ENCODE results near the gene SPR. TPM values are rescaled to one million over a fixed set of nuclear protein-coding genes. Genes with fewer than 3 reads are reported as not detected.

SPR gene
- total RNA-seq, 6 experiments from 2014 or later = 17.0 to 21.6 (median 19.0) TPM

- H3K4me1 Mint-ChIP-seq (ENCODE audit: low read depth) = no peaks in the 10 kb centered on the region
- H3K9me3 Mint-ChIP-seq = no peaks in the 10 kb centered on the region
- TF ChIP-seq CTCF (IDR thresholded peaks at IDR 0.05) = no peak
- no peaks in the 10 kb centered on the region for H3K36me3 Mint-ChIP-seq (ENCODE audit: low read depth)
- peaks cover 19% of the 10 kb centered on the region for H3K27me3 Mint-ChIP-seq (ENCODE audit: insufficient read depth)
- no peak for DNase-seq
- no peak overlapping the region for H3K27ac Mint-ChIP-seq
- H3K4me3 Mint-ChIP-seq = no peak overlapping the region
Measured at GRCh38 chr2:72846171-72847095, 40.8 kb upstream of the SPR start.

- peaks cover 19% of the 10 kb centered on the region for H3K27me3 Mint-ChIP-seq (ENCODE audit: insufficient read depth)
- H3K27ac Mint-ChIP-seq = no peak overlapping the region
- no peaks in the 10 kb centered on the region for H3K4me1 Mint-ChIP-seq (ENCODE audit: low read depth)
- no peak for TF ChIP-seq CTCF (IDR thresholded peaks at IDR 0.05)
- no peak overlapping the region for H3K4me3 Mint-ChIP-seq
- no peak for DNase-seq
- no peaks in the 10 kb centered on the region for H3K9me3 Mint-ChIP-seq
- H3K36me3 Mint-ChIP-seq (ENCODE audit: low read depth) = no peaks in the 10 kb centered on the region
Measured at GRCh38 chr2:72847534-72848315, 39.5 kb upstream of the SPR start.

GRCh38 chr2:72848436-72849137 is 38.6 kb upstream of the SPR start:
- Mint-ChIP-seq H3K9me3 (no peaks in the 10 kb centered on the region), H3K4me3 (no peak overlapping the region), H3K27me3 (ENCODE audit: insufficient read depth) (peaks cover 17% of the 10 kb centered on the region), H3K27ac (no peak overlapping the region), H3K36me3 (ENCODE audit: low read depth) (no peaks in the 10 kb centered on the region), H3K4me1 (ENCODE audit: low read depth) (no peaks in the 10 kb centered on the region)
- DNase-seq = no peak
- no peak for TF ChIP-seq CTCF (IDR thresholded peaks at IDR 0.05)

- H3K9me3 Mint-ChIP-seq = no peaks in the 10 kb centered on the region
- no peak overlapping the region for H3K27ac Mint-ChIP-seq
- H3K4me3 Mint-ChIP-seq = no peak overlapping the region
- no peak for DNase-seq
- no peaks in the 10 kb centered on the region for H3K36me3 Mint-ChIP-seq (ENCODE audit: low read depth)
- peaks cover 16% of the 10 kb centered on the region for H3K27me3 Mint-ChIP-seq (ENCODE audit: insufficient read depth)
- no peak for TF ChIP-seq CTCF (IDR thresholded peaks at IDR 0.05)
- no peaks in the 10 kb centered on the region for H3K4me1 Mint-ChIP-seq (ENCODE audit: low read depth)
Measured at GRCh38 chr2:72849138-72849462, 38.1 kb upstream of the SPR start.

- Mint-ChIP-seq H3K4me3 (no peak overlapping the region), H3K36me3 (ENCODE audit: low read depth) (no peaks in the 10 kb centered on the region), H3K27ac (no peak overlapping the region), H3K9me3 (no peaks in the 10 kb centered on the region), H3K27me3 (ENCODE audit: insufficient read depth) (peaks cover 30% of the 10 kb centered on the region), H3K4me1 (ENCODE audit: low read depth) (no peaks in the 10 kb centered on the region)
- no peak for TF ChIP-seq CTCF (IDR thresholded peaks at IDR 0.05)
- DNase-seq = no peak
Measured at GRCh38 chr2:72851333-72851732, 35.9 kb upstream of the SPR start.
